NCI-H1105 (cell line): ENCODE measurements around the gene APLN.

ENCODE experiments used
- DNase-seq: peaks from one replicate; lab custom pipeline; 2025; lab: John Stamatoyannopoulos, UW

APLN gene

DNA sequence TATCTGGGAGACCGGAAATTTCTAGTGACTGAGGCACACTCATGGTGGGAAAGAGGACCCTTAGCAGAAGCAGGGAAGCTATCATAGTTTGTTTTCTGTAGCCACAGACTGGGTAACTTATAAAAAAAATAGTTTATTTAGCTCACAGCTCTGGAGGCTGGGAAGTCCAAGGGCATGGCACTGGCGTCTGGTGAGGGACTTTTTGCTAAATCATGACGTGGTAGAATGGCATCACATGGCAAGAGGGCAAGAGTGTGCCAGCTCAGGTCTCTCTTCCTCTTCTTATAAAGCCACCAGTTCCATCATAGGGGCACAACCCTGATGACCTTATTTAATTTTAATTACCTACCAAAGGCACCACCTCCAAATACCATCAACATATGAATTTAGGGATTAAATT, 13.3 kb downstream of the APLN start:
- DNase-seq = no peak

GRCh38 chrX:129640737-129641136, 14.0 kb downstream of the APLN start:
- no peak for DNase-seq

- no peak for DNase-seq
These were observed 15.8 kb downstream of the APLN start for GRCh38 chrX:129638917-129639316.

GRCh38 chrX:129637217-129638109, 17.3 kb downstream of the APLN start:
- DNase-seq = peak; percentile 19

GRCh38 chrX:129636175-129636681, 18.5 kb downstream of the APLN start:
- no peak for DNase-seq

DNA sequence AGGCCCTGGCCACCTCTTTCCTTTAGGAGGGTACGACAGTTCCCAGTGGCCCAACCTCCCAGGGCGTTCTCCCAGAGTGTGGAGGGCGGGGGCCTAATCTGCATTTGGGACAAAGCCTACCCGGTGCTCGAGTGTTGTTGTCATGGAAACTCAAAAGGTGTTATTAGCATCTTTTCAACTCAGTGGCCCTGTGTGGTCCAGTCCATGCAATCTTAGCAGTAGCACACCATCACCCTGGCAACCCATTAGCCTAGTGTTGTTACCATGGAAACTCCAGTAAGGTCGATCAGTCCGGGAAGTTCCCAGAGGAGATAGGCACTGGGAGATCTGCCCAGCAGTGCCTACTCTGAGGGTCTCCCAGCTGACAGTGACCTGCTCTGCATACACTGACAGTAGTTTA, 20.2 kb downstream of the APLN start:
- no peak for DNase-seq

DNA sequence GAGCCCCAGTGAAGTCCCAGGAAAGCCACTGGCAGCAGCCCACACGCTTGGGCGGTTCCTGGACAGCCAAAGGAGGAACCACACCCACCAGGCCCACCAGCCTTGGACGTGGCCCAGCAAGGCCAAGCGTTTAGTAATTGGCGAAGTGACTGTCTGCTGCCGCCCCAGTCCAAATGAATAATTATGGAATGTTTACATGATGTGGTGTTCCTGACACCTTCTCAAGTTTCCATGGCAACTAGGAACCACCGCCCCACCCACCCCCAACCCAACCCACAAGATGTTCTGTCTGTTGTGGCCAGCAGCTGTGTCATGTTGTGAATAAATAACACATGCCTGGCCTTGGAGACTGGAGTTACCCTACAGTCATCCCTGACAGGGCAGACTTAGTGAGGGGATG, 22.3 kb downstream of the APLN start:
- DNase-seq = no peak

GRCh38 chrX:129631849-129632248, 22.9 kb downstream of the APLN start:
- DNase-seq = no peak

- no peak for DNase-seq
These were observed 24.9 kb downstream of the APLN start for GRCh38 chrX:129629837-129630236.

GRCh38 chrX:129626026-129626425, 28.7 kb downstream of the APLN start:
- DNase-seq = no peak

- no peak for DNase-seq
These were observed 31.9 kb downstream of the APLN start for GRCh38 chrX:129622757-129623301.

DNA sequence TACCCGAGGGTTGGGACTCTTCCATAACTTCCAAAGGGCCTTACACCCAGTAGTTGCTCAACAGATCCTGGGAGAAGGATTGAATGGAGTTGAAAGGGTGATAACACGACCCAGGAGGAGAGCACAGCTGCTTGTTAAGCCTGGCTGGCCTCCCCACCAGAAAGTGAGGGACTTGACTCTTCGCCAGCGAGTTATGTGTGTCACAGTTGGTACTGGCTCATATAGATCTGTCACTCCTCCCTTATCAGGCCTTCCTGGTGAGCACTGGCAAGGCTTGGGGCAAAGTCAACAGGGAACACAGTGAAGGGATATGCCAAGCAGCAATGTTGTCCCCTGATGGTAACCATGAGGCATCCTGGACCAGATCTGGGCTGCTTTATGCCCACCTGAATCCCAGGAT, 35.8 kb downstream of the APLN start:
- DNase-seq = no peak

GRCh38 chrX:129617420-129617819, 37.3 kb downstream of the APLN start:
- no peak for DNase-seq

DNA sequence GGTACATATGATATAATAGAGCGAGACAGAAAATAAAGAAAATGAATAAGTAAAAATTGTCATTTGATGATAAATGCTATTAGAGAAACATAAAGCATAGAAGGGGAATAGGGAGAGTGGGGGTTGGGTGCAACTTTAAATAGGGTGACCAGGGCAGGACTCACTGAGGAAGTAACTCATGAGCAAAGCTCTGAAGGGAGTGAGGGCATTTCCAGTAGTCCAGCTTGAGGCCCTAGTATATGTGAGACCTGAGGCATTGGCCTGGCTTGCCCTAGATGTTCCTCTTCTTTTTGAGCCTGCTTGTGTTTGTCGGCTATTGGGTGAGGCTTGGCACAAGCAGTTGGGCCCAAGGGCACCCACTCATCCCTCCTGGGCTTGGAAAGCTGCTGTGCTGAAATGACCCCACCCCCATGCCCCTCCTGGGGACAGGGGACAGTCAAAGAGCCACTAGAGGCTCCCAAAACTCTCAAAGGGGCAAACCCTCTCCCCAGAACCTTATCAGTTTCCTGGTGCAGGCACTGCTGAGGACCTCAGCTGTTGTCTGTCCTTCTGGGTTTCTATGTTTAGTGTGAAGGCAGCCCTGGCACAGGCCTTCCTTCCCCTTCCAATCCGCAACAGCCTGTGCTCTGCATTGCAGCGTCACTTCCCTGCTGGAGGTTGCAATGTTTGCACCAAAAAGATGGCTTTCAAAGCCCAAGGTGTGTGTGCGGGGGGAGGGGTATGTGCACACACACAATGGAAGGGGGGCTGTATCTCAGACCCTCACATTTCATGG, 40.1 kb downstream of the APLN start:
- DNase-seq = no peak

DNA sequence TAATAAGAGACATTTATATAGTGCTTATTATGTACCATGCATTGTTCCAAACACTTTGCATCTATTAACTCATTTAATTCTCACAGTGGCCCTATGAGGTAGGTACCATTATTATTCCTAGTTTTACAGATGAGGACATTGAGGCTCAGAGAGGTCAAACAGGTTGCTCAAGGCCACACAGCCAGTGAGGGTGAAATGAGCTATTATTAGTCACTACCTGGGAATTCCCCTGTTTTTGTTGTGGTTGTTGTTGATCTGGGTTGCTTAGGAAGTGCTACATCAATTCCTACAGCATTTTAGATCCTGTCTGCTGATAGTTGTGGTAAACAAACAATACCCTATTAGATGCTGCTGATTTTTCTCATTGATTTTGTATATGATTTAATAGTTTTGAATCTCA, 41.2 kb downstream of the APLN start:
- no peak for DNase-seq

GRCh38 chrX:129612396-129612795, 42.4 kb downstream of the APLN start:
- no peak for DNase-seq

DNA sequence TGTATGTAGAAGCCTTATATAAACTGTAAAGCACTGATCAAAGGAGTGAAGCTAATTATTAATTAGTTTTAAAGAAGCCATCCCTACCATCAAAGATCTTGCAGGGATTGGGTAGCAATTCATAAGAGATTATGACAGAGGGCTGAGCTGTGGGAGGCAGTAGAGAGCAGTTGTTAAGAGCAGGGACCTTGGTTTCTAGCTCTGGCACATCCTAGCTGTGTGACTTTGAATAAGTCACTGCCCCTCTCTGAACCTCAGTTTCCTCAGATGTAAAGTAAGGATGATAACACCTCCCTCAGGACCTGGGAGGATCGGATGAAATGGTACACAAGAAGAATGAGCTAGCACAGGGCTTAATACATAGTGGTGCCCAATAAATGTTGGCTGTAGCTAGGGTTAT, 45.4 kb downstream of the APLN start:
- DNase-seq = no peak

GRCh38 chrX:129608496-129608895, 46.3 kb downstream of the APLN start:
- DNase-seq = no peak

GRCh38 chrX:129606918-129607317, 47.8 kb downstream of the APLN start:
- DNase-seq = peak; percentile 18

DNA sequence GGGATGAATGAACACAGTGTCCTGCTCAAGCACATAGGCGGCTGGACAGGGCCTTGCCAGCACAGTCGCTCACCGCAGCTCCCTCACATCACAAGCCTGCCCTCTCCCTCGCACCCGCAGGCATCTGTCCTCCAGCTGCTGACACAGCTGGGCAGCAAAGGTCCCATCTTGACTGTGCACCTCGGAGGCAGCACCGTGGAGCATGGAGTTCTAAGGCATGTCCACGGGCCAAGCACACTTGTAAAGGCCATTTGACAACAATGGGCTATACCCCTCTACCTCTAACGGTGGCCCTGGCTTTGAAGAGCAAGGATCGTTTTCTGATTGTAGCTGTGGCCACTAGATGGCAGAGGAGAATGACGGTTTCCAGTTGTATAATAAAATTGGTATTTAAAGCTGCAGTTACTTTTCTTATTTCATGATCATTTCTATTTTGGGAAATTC, 53.8 kb downstream of the APLN start:
- DNase-seq = no peak

- no peak for DNase-seq
These were observed 54.8 kb downstream of the APLN start for GRCh38 chrX:129599996-129600395.

GRCh38 chrX:129599499-129599898, 55.3 kb downstream of the APLN start:
- DNase-seq = no peak

- DNase-seq = no peak
These were observed 56.9 kb downstream of the APLN start for GRCh38 chrX:129597905-129598304.
